ENCODE results near the gene DEAF1.

GRCh38 chr11:603154-603553, 91.9 kb downstream of the DEAF1 start:
- no peak for TF ChIP-seq POLR2AphosphoS5 (IDR thresholded peaks at IDR 0.05; ENCODE audit: low read depth, low read length)
- TF ChIP-seq POLR2A (IDR thresholded peaks at IDR 0.05; ENCODE audit: low read depth, low read length) = no peak
- no peak for TF ChIP-seq TAF1 (IDR thresholded peaks at IDR 0.05; ENCODE audit: low read depth, low read length)
- TF ChIP-seq SPI1 (IDR thresholded peaks at IDR 0.05; ENCODE audit: low read depth, low read length) = no peak
- TF ChIP-seq PAX5 (IDR thresholded peaks at IDR 0.05; ENCODE audit: insufficient read depth, low read length, severe bottlenecking) = no peak
